ENCODE results near the gene CTNND2. TPM values are rescaled to one million over a fixed set of nuclear protein-coding genes. Genes with fewer than 3 reads are reported as not detected.

The CTNND2 gene
- total and polyA plus RNA-seq, 10 of the 15 experiments (the other 5 are each of a cell fraction or from before 2014, with no cell fraction given) = 0.02 to 0.16 (median 0.04) TPM; not detected in 7

DNA sequence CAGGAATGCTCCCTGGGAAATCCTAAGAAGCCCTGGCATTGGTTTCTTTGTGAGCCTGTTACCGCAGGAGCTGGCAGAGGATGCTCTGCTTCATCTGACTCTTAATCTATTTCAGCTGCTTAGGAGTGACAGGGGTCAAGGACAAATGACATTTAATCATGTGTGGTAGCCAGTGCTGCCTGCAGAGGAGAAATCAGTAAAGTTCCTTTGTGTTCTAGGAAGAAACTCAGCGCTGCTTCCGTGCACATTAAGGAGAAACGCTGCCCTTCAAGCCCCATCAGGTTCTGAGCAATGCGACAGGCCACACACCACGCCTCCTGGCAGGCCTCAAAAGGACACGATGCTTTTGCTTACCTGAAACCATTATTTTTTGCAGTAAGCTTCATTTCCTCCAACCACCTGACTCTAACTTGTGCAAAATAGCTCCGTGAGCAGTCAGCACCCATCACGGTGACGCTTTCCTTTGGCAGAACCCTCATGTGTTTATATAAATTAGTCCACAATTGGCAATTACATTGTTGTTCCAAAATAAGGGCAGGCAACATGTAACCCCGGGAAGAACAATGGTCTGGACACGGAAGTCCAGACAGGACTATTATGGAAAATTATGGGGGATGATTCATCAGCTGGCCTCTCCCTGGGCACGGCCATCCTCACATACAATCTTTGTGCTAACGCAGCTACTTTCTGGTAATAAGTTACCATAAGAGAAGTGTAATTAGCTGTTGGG, 755.3 kb downstream of the CTNND2 start:
- H3K4me3 ChIP-seq = no peak overlapping the region
- 51% methylated on average over 14 of the region's 14 CpGs for WGBS (ENCODE audit: insufficient coverage, insufficient replicate concordance, low lambda C conversion rate, missing lambda C conversion rate)
- CTCF ChIA-PET = no interaction called here

More for the DNA sequence above, 755.3 kb downstream of the CTNND2 start:
- H3K36me3 ChIP-seq (ENCODE audit: control insufficient read depth in 2 of 2, insufficient read depth in 2 of 2, low read length in 1 of 2) = no peaks in the 10 kb centered on the region
- H3K4me1 ChIP-seq (ENCODE audit: control insufficient read depth, insufficient read depth, low read length) = no peaks in the 10 kb centered on the region
- no peak overlapping the region for H3K9ac ChIP-seq (ENCODE audit: control insufficient read depth, insufficient read depth, low read length)
- no peak for FAIRE-seq
- no peak overlapping the region for H2AFZ ChIP-seq (ENCODE audit: control insufficient read depth, low read depth, low read length)
- H3K27ac ChIP-seq (ENCODE audit: control insufficient read depth, insufficient read depth) = no peak overlapping the region
- in situ Hi-C loops (cut with MboI) = no loop called here
- no peak for TF ChIP-seq MYC (IDR thresholded peaks at IDR 0.05; ENCODE audit: insufficient read depth, insufficient read length, insufficient replicate concordance, low read length, severe bottlenecking)
- no peak for TF ChIP-seq ZSCAN29 (IDR thresholded peaks at IDR 0.05)
- no peak for TF ChIP-seq ZNF622 (IDR thresholded peaks at IDR 0.05)
- TF ChIP-seq CBX3 (IDR thresholded peaks at IDR 0.05; ENCODE audit: borderline replicate concordance, low read depth) = no peak
- TF ChIP-seq EP300 (IDR thresholded peaks at IDR 0.05; ENCODE audit: borderline replicate concordance in 1 of 2, control insufficient read depth in 1 of 2, low read depth in 2 of 2, low read length in 2 of 2) = no peak
- TF ChIP-seq SMAD5 (IDR thresholded peaks at IDR 0.05; ENCODE audit: low read depth) = no peak
- no peak for TF ChIP-seq PKNOX1 (IDR thresholded peaks at IDR 0.05)
- no peak for TF ChIP-seq STAT1 (conservative IDR thresholded peaks at IDR 0.05)
- TF ChIP-seq SIX5 (IDR thresholded peaks at IDR 0.05; ENCODE audit: low read depth, low read length, severe bottlenecking) = no peak
- intact Hi-C loops (cut with micrococcal nuclease; ENCODE audit: unreplicated experiment) = no loop called here
- SMC1A ChIA-PET (ENCODE audit: uncharacterized antibody, unreplicated experiment) = no interaction called here
- H4K20me1 ChIP-seq (ENCODE audit: control insufficient read depth, insufficient read depth) = no peaks in the 10 kb centered on the region
- H3K4me2 ChIP-seq (ENCODE audit: control insufficient read depth, insufficient read depth) = no peak overlapping the region
- H3K9me3 ChIP-seq (replicated peaks; ENCODE audit: control insufficient read depth, insufficient read depth, low read length) = no peaks in the 10 kb centered on the region
- POLR2A ChIA-PET = no interaction called here
- DNase-seq (ENCODE audit: low read depth, low spot score) = no peak
- no peak for ATAC-seq
- BruUV-seq (replicated peaks) = no TSS peak
- H3K79me2 ChIP-seq (ENCODE audit: control insufficient read depth, insufficient read depth, low read length) = no peaks in the 10 kb centered on the region
- no peaks in the 10 kb centered on the region; a peak in 2 of 4 replicates for H3K27me3 ChIP-seq (replicated peaks in 1 of 2; ENCODE audit: control insufficient read depth in 2 of 2, insufficient read depth in 2 of 2, low read length in 1 of 2)
- RAD21 ChIA-PET (ENCODE audit: unreplicated experiment) = no interaction called here

Data from GM12878 (cell line).